Trophoblast cell (in vitro differentiated cells and primary cell): ENCODE results near the gene FUT2.

ENCODE experiments used
- DNase-seq, 2 donors: peaks; one replicate each; pipeline ENCODE4 v3.0.0-alpha.2; 2016
- H2AFZ ChIP-seq: 2 replicates; pipeline ENCODE4 v1.6.1; 2013; ENCODE audit warnings: low read length, moderate library complexity, mild to moderate bottlenecking; ENCODE audit not compliant: insufficient read depth, poor library complexity
- H2AK5ac ChIP-seq: 2 replicates; pipeline ENCODE4 v1.6.1; 2013; ENCODE audit warnings: mild to moderate bottlenecking, low read length
- H2BK120ac ChIP-seq: 2 replicates; pipeline ENCODE4 v1.6.1; 2013; ENCODE audit warnings: low read length, mild to moderate bottlenecking, moderate library complexity; ENCODE audit not compliant: insufficient read depth, poor library complexity
- H2BK12ac ChIP-seq: 2 replicates; pipeline ENCODE4 v1.6.1; 2013; ENCODE audit warnings: mild to moderate bottlenecking, low read length, moderate library complexity
- H2BK5ac ChIP-seq: 2 replicates; pipeline ENCODE4 v1.6.1; 2013; ENCODE audit warnings: low read length, low read depth, moderate library complexity, mild to moderate bottlenecking; ENCODE audit not compliant: poor library complexity
- H3K14ac ChIP-seq: 2 replicates; pipeline ENCODE4 v1.6.1; 2013; ENCODE audit warnings: mild to moderate bottlenecking, low read length
- H3K18ac ChIP-seq: 2 replicates; pipeline ENCODE4 v1.6.1; 2013; ENCODE audit warnings: mild to moderate bottlenecking, low read length
- H3K23ac ChIP-seq: 2 replicates; pipeline ENCODE4 v1.6.1; 2013; ENCODE audit warnings: low read length
- H3K27ac ChIP-seq: 2 replicates; pipeline ENCODE4 v1.5.1; 2013; ENCODE audit warnings: low read depth, mild to moderate bottlenecking, inconsistent platforms, low read length, moderate library complexity
- H3K27me3 ChIP-seq: 2 replicates; pipeline ENCODE4 v1.6.1; 2013; ENCODE audit warnings: inconsistent platforms, mild to moderate bottlenecking, low read length, moderate library complexity; ENCODE audit not compliant: insufficient read depth
- H3K36me3 ChIP-seq, 2 experiments: 1 replicate in 1 of 2; 2 replicates in 1 of 2; pipeline ENCODE4 v1.6.1; 2013; ENCODE audit warnings: low read length in 2 of 2, mild to moderate bottlenecking in 2 of 2, moderate library complexity in 1 of 2; ENCODE audit not compliant: insufficient read depth in 2 of 2, control insufficient read depth in 1 of 2
- H3K4ac ChIP-seq: 2 replicates; pipeline ENCODE4 v1.6.1; 2013; ENCODE audit warnings: low read depth, mild to moderate bottlenecking, low read length, moderate library complexity
- H3K4me1 ChIP-seq, 2 experiments: 1 replicate in 1 of 2; 2 replicates in 1 of 2; pipeline ENCODE4 v1.6.1; 2013; ENCODE audit warnings: low read length in 2 of 2, mild to moderate bottlenecking in 2 of 2, moderate library complexity in 1 of 2; ENCODE audit not compliant: insufficient read depth in 2 of 2, control insufficient read depth in 1 of 2
- H3K4me2 ChIP-seq: 2 replicates; pipeline ENCODE4 v1.6.1; 2013; ENCODE audit warnings: inconsistent platforms, mild to moderate bottlenecking, low read length, moderate library complexity
- H3K4me3 ChIP-seq: 2 replicates; pipeline ENCODE4 v1.5.1; 2013; ENCODE audit warnings: mild to moderate bottlenecking, low read depth, low read length, inconsistent platforms
- H3K79me1 ChIP-seq: one replicate; pipeline ENCODE4 v1.6.1; 2013; ENCODE audit warnings: low read length
- H3K79me2 ChIP-seq: 2 replicates; pipeline ENCODE4 v1.6.1; 2013; ENCODE audit warnings: low read length, mild to moderate bottlenecking; ENCODE audit not compliant: control insufficient read depth, insufficient read depth, poor library complexity
- H3K9ac ChIP-seq: 2 replicates; pipeline ENCODE4 v1.6.1; 2013; ENCODE audit warnings: mild to moderate bottlenecking, low read length
- H3K9me3 ChIP-seq: 2 replicates; pipeline ENCODE4 v1.6.1; 2013; ENCODE audit warnings: low read depth, mild to moderate bottlenecking, control low read depth, inconsistent platforms, low read length; ENCODE audit not compliant: insufficient read depth
- H4K12ac ChIP-seq: 2 replicates; pipeline ENCODE4 v1.6.1; 2013; ENCODE audit warnings: low read depth, mild to moderate bottlenecking, low read length, moderate library complexity
- H4K8ac ChIP-seq: 2 replicates; pipeline ENCODE4 v1.6.1; 2013; ENCODE audit warnings: low read depth, mild to moderate bottlenecking, low read length, moderate library complexity
- H4K91ac ChIP-seq: one replicate; pipeline ENCODE4 v1.6.1; 2013; ENCODE audit warnings: low read depth, mild to moderate bottlenecking, low read length, moderate library complexity
- WGBS: extraction: QIAGEN DNeasy Blood & Tissue Kit; methylation state at CpG from one replicate; pipeline ENCODE4 v1.1.7; 2013; ENCODE audit warnings: missing lambda C conversion rate; ENCODE audit not compliant: insufficient read length, insufficient coverage; ENCODE audit errors: extremely low coverage; 5-methylcytosine and 5-hydroxymethylcytosine counted together

Gene FUT2

DNA sequence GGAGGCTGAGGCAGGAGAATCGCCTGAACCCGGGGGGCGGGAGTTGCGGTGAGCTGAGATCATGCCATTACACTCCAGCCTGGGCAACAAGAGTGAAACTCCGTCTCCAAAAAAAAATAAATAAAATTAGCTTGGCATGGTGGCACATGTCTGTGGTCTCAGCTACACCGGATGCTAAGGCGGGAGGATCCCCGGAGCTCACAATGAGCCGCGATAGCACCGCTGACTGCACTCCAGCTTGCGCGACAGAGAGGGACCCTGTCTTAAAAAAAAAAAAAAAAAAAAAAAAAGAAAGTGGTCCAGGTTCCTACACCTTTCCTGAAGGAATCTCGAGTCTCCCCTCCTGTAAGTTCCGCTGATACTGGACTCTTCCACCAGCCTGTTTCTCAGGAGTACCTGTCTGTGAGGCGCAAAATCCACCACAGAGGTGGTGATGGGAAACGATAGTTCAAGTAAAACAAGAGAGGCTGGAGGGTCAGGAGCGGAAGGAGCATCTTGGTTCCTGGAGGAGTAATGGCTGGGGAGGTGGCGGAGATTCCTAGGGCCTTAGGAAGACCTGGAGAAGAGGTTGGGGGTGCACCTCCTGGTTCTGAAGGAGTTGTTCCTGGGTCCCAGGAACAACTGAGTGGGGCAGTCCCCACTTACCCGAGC lies 56.2 kb downstream of the FUT2 start:
- Histone ChIP-seq H3K79me2 (no peaks in the 10 kb centered on the region), H3K79me1 (peaks cover under 1% of the 10 kb centered on the region), H3K9ac (no peak overlapping the region), H3K4me1 (peaks cover 11 to 14% of the 10 kb centered on the region in 2 experiments), H3K4me2 (peak overlapping the region; percentile 68), H3K18ac (no peak overlapping the region), H3K36me3 (no peaks in the 10 kb centered on the region), H2AFZ (peak overlapping the region; percentile 71), H2AK5ac (no peak overlapping the region), H3K27me3 (no peaks in the 10 kb centered on the region), H2BK5ac (no peak overlapping the region), H3K23ac (no peak overlapping the region), H2BK12ac (no peak overlapping the region), H3K9me3 (no peaks in the 10 kb centered on the region), H2BK120ac (no peak overlapping the region), H3K14ac (no peak overlapping the region), H3K4me3 (peak overlapping the region; percentile 42), H4K8ac (peak overlapping the region; percentile 51), H3K27ac (no peak overlapping the region), H3K4ac (no peak overlapping the region), H4K12ac (no peak overlapping the region), H4K91ac (no peak overlapping the region)
- no peak for DNase-seq
- WGBS = no CpG with 5 or more reads among the region's 20 CpGs

DNA sequence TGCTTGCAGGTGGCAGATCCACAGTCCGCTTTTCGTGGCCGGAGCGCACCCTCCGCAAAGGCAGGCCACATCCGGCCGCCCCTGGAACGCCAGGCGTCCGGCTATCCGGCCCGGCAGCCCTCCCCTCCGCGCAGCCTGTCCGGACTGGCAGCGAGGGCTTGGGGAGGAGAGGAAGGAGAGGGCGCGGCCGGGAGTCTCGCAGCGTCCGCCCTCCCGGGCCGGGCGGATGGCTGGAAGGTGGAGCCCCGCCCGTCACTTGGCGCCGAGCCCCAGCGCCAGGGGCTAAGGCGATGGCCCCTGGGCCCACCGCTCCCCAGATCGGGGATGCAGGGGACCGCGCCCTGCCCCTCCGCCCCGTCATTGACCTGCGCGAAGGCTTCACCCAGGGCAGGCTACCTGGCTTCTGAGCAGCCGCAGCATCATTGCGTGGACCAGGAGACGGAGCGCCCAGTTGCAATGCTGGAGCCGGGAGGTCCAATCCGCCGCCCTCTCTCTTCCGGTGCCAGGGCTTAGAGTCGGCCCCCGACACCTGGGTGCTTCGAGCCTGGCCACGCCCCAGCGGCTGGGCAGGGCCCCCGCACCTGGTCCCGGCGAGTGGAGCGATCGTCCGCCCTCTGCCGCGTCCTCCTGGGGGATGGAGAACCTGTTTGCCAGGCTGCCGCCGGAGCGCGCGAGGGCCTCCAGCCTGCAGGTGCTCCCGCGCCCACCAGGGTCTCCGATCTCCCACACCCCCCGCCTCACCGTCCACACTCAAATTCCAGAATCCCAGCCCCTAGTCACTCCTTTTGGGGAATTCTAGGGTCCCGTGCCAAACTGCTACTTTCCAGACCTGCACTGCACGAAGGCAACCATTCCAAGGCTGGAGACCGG lies 57.0 kb downstream of the FUT2 start, which contains the start of gene FUT1:
Gene FUT1, minus strand, starts transcription at position 146 of the 870 bp plus-strand sequence. CDS start 1,360 bp downstream, outside the sequence.
- H2BK12ac ChIP-seq = no peak within 1 kb of the TSS

DNA sequence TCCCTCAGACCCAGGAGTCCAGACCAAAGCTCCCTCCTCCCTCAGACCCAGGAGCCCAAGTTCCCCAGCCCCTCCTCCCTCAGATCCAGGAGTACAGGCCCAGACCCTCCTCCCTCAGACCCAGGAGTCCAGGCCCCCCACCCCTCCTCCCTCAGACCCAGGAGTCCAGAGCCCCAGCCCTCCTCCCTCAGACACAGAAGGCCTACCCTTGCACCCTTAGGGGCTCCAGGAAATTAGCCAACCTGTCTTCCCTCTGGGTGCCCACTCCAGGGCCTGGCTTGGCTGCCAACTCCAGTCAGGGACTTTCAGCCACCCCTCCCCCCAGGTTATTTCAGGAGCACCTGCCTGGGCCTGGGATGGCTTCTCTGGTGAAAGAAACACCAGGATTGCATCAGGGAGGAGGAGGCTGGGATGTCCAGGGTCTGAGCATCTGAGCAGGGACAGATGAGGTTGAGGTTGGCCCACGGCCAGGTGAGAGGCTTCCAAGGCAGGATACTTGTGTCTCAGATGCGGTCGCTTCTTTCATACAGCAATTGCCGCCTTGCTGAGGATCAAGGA lies 59.4 kb downstream of the FUT2 start, which contains the start of gene FGF21:
Gene FGF21, plus strand, starts transcription at position 441 of the 558 bp plus-strand sequence. CDS start 713 bp downstream, outside the sequence.
- Histone ChIP-seq H3K27ac (no peak within 1 kb of the TSS), H2BK5ac (no peak within 1 kb of the TSS), H3K79me2 (no peaks in the 10 kb centered on the region), H3K9me3 (no peaks in the 10 kb centered on the region), H3K18ac (no peak within 1 kb of the TSS), H3K4me1 (peaks cover 11 to 12% of the 10 kb centered on the region in 2 experiments), H3K4me2 (no peak within 1 kb of the TSS), H3K36me3 (no peaks in the 10 kb centered on the region), H2BK12ac (no peak within 1 kb of the TSS), H2AK5ac (no peak within 1 kb of the TSS), H4K8ac (no peak within 1 kb of the TSS), H3K23ac (no peak within 1 kb of the TSS), H2BK120ac (no peak within 1 kb of the TSS), H4K91ac (no peak within 1 kb of the TSS), H3K4me3 (no peak within 1 kb of the TSS), H3K79me1 (no peaks in the 10 kb centered on the region), H4K12ac (no peak within 1 kb of the TSS), H3K9ac (no peak within 1 kb of the TSS), H3K27me3 (no peaks in the 10 kb centered on the region), H3K4ac (no peak within 1 kb of the TSS), H3K14ac (no peak within 1 kb of the TSS), H2AFZ (no peak within 1 kb of the TSS)
- no peak for DNase-seq
- no CpG with 5 or more reads among the region's 4 CpGs for WGBS

More for the DNA sequence above, 57.0 kb downstream of the FUT2 start, which contains the start of gene FUT1:
- Histone ChIP-seq H3K79me2 (no peaks in the 10 kb centered on the region), H4K91ac (no peak within 1 kb of the TSS), H3K27me3 (no peaks in the 10 kb centered on the region), H4K12ac (no peak within 1 kb of the TSS), H2AK5ac (no peak within 1 kb of the TSS), H3K4me2 (peak within 1 kb of the TSS; percentile 68), H3K4me3 (peak within 1 kb of the TSS; percentile 42), H2BK120ac (no peak within 1 kb of the TSS), H3K14ac (no peak within 1 kb of the TSS), H3K23ac (no peak within 1 kb of the TSS), H3K4ac (no peak within 1 kb of the TSS), H3K4me1 (peaks cover 11 to 12% of the 10 kb centered on the region in 2 experiments), H2BK5ac (no peak within 1 kb of the TSS), H2AFZ (peak within 1 kb of the TSS; percentile 71), H3K79me1 (no peaks in the 10 kb centered on the region), H4K8ac (peak within 1 kb of the TSS; percentile 51), H3K18ac (no peak within 1 kb of the TSS), H3K9me3 (no peaks in the 10 kb centered on the region), H3K27ac (no peak within 1 kb of the TSS), H3K9ac (no peak within 1 kb of the TSS), H3K36me3 (no peaks in the 10 kb centered on the region)
- no CpG with 5 or more reads among the region's 73 CpGs for WGBS
- peak; percentile 69 to 72 for DNase-seq
